Cardiac muscle cell (in vitro differentiated cells and primary cell): ENCODE measurements around the gene TPM4. TPM values are rescaled to one million over a fixed set of nuclear protein-coding genes. Genes with fewer than 3 reads are reported as not detected.
"Not testable (repeated sequence)": the region's sequence is repeated elsewhere in the genome, so short reads cannot be mapped to it uniquely, and the experiment has no call there.

Experiments used
- DNase-seq, 2 donors: peaks; one replicate each; pipeline versions ENCODE4 v3.0.0 to v3.0.0-alpha.2; 2010 to 2017; ENCODE audit warnings: low read depth in 1 of 2, low spot score in 1 of 2
- H3K27ac ChIP-seq: fragments of 200-600 bp; sonication (generic); 2 replicates; pipeline ENCODE4 v1.5.1; 2016
- H3K27me3 ChIP-seq: fragments of 200-600 bp; sonication (generic); 2 replicates; pipeline ENCODE4 v1.6.0; 2016; ENCODE audit warnings: control low read depth
- H3K36me3 ChIP-seq: fragments of 200-600 bp; sonication (generic); 2 replicates; pipeline ENCODE4 v1.5.1; 2016; ENCODE audit warnings: control low read depth
- H3K4me1 ChIP-seq: fragments of 200-600 bp; sonication (generic); 2 replicates; pipeline ENCODE4 v1.8.1; 2017; ENCODE audit warnings: low read depth, mild to moderate bottlenecking, mixed run types
- H3K4me3 ChIP-seq: fragments of 200-600 bp; sonication (generic); 2 replicates; pipeline ENCODE4 v1.5.1; 2016; ENCODE audit warnings: mild to moderate bottlenecking
- H3K9me3 ChIP-seq: fragments of 200-600 bp; sonication (generic); 2 replicates; pipeline ENCODE4 v1.5.1; 2017; ENCODE audit warnings: low read depth, mild to moderate bottlenecking, control low read depth
- CTCF ChIP-seq: IDR thresholded peaks from 2 replicates; pipeline ENCODE4 v1.5.1; 2012; ENCODE audit warnings: low read depth, mild to moderate bottlenecking, low read length
- polyA plus RNA-seq: library from polyadenylated mRNA; unstranded; fragments of >200 nt; fragmentation: Nextera tagmentation; extraction: Ambion mirVana; gene quantifications from 2 replicates; pipeline ENCODE4 v1.2.1, GENCODE V29; 2016
- total RNA-seq: library from RNA; depleted of rRNA; stranded (reverse); fragments of >200 nt; gene quantifications from 2 replicates; pipeline ENCODE4 v1.2.3, GENCODE V29; 2016

Gene TPM4
- total and polyA plus RNA-seq, 2 experiments from 2014 or later: 118 to 268 TPM

DNA sequence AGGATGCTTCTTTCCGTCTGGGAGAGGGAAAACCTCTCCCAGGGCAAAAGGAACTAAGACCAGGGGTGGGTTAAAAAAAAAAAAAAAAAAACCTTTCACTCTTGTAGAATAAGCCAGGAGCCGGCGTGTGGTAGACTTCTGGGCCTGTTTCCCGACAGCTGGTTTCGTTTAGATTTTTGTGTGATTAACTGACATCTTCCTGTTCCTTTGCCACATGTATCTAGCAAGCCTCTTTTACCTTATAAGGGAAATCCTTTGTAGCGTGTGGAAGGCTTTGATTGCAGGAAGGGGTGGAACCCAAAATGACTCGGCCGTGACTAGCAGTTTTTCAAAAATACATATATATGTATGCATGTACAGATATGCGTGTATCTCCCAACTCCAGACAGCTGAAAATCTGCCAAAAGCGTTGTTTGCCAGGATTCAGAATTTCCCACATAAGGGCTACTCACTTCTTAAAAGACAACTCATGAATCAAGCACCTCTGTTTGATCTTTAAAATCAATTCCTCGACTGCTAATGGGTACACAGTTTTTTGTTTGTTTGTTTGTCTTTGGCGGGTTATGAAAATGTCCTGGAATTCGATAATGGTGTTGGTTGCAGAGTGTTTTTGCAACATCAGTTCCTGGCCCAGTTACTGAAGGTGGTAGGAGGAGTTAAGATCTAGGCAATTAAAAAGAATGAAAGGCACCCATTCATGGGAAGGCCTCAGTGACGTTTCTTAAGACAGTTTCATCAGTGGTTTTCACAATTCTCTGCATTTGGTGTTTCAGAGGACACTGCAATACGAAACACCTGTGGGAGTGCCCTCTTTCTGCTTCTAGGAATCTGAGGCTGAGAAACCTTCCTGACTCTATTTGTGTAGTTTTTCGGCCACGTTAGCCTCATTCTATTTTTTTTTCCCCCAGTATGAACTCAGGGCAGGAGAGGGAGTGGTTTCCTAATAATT lies 2.7 kb downstream of the TPM4 start:
- no peaks in the 10 kb centered on the region for H3K27me3 ChIP-seq
- peak overlapping the region; percentile 86 for H3K4me3 ChIP-seq
- H3K9me3 ChIP-seq: no peaks in the 10 kb centered on the region
- peak; percentile 59 to 98 for DNase-seq
- H3K27ac ChIP-seq: peak overlapping the region; percentile 99
- H3K4me1 ChIP-seq: peaks cover 20% of the 10 kb centered on the region
- TF ChIP-seq CTCF: no peak
- H3K36me3 ChIP-seq: peaks cover 22% of the 10 kb centered on the region

GRCh38 chr19:16084067-16084685 lies 7.9 kb downstream of the TPM4 start:
- no peak for DNase-seq
- Histone ChIP-seq H3K9me3 (no peaks in the 10 kb centered on the region), H3K36me3 (peaks cover 66% of the 10 kb centered on the region), H3K4me3 (no peak overlapping the region), H3K27me3 (no peaks in the 10 kb centered on the region), H3K4me1 (peaks cover 5% of the 10 kb centered on the region), H3K27ac (no peak overlapping the region)
- TF ChIP-seq CTCF: no peak

- Histone ChIP-seq H3K27ac (no peak overlapping the region), H3K27me3 (no peaks in the 10 kb centered on the region), H3K36me3 (peaks cover 67% of the 10 kb centered on the region), H3K4me1 (no peaks in the 10 kb centered on the region), H3K4me3 (no peak overlapping the region), H3K9me3 (no peaks in the 10 kb centered on the region)
- DNase-seq: peak in 1 of 2 donors; percentile 40
- TF ChIP-seq CTCF: no peak
Observed at GRCh38 chr19:16085115-16085514, 8.8 kb downstream of the TPM4 start.

DNA sequence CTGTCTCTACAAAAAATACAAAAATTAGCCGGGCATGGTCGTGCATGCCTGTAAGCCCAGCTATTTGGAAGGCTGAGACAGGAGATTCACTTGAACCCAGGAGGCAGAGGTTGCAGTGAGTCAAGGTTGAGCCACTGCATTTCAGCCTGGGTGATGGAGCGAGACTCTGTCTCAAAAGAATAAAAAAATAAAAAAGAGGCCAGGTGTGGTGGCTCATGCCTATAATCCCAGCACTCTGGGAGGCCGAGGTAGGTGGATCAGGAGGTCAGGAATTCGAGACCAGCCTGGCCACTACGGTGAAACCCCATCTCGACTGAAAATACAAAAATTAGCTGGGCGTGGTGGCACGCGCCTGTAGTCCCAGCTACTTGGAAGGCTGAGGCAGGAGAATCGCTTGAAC lies 11.1 kb downstream of the TPM4 start:
- not testable (repeated sequence) for DNase-seq, H3K4me3 ChIP-seq, H3K27ac ChIP-seq, H3K27me3 ChIP-seq, H3K4me1 ChIP-seq, H3K9me3 ChIP-seq
- H3K36me3 ChIP-seq: peaks cover 72% of the 10 kb centered on the region

GRCh38 chr19:16087940-16088339 lies 11.6 kb downstream of the TPM4 start:
- Histone ChIP-seq H3K27me3 (no peaks in the 10 kb centered on the region), H3K4me3 (no peak overlapping the region), H3K27ac (no peak overlapping the region), H3K36me3 (peaks cover 70% of the 10 kb centered on the region), H3K9me3 (no peaks in the 10 kb centered on the region), H3K4me1 (no peaks in the 10 kb centered on the region)
- no peak for TF ChIP-seq CTCF
- DNase-seq: no peak

DNA sequence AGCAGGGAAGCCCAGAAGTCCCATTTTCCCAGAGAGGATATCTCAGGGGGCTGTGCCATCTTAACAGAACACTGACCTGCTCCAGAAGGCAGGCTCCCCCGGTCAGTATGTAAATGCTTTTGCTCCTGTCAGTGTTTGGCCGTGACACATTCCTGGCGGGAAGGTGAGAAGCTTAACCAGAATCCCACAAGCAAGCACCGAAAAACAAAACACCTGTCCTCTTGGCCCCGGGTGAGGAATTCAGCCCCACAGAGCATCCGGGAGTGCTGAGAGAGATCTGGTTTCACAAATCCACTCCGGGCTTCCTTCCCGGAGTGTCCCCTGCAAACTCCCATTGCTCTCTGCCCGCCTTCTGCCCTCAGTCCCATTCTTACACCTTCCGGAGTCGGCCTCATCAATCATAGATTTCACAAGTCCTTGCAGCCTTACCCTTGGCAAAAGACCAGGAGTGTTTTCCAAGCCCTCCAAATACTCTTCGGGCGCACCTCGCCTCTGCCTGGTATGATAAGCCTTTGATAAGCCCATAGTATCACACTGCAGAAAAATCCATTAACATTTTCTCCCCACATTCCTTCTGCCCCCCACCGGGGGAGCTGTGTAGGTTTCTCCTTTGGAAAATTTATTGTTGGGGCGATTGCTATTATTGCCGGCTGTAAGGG lies 12.2 kb downstream of the TPM4 start:
- Histone ChIP-seq H3K36me3 (peaks cover 70% of the 10 kb centered on the region), H3K27ac (no peak overlapping the region)

More for the DNA sequence above, 12.2 kb downstream of the TPM4 start:
- Histone ChIP-seq H3K4me3 (no peak overlapping the region), H3K4me1 (no peaks in the 10 kb centered on the region), H3K9me3 (no peaks in the 10 kb centered on the region), H3K27me3 (no peaks in the 10 kb centered on the region)
- peak in 1 of 2 donors; percentile 68 for DNase-seq
- TF ChIP-seq CTCF: peak; percentile 17
